Gastroesophageal sphincter (tissue), 4 donors: Measurements from ENCODE around the gene EID2B. TPM values are rescaled to one million over a fixed set of nuclear protein-coding genes. Genes with fewer than 3 reads are reported as not detected.

ENCODE experiments used
- ATAC-seq: fragments of 150-250 bp; one replicate; pipeline ENCODE4 v1.9.1; 2016; ENCODE audit warnings: mild to moderate bottlenecking, moderate library complexity
- H3K27ac ChIP-seq, 4 donors: fragments of 200-600 bp; sonication (generic) in 3 of 4; 1 replicate in 3 of 4; 2 replicates in 1 of 4; pipeline ENCODE4 v1.5.1; 2016 to 2019
- H3K27me3 ChIP-seq: fragments of 200-600 bp; sonication (generic); one replicate; pipeline ENCODE4 v1.5.1; 2019
- H3K36me3 ChIP-seq, 2 donors: fragments of 200-600 bp; sonication (generic); one replicate each; pipeline ENCODE4 v1.5.1; 2019; ENCODE audit warnings: control low read depth in 1 of 2
- H3K4me1 ChIP-seq, 3 donors: fragments of 200-600 bp; sonication (generic); 1 replicate in 2 of 3; 2 replicates in 1 of 3; pipeline ENCODE4 v1.5.1; 2016 to 2019; ENCODE audit warnings: control low read depth in 2 of 3
- H3K4me3 ChIP-seq, 2 donors: fragments of 200-600 bp; sonication (generic); one replicate each; pipeline ENCODE4 v1.5.1; 2019; ENCODE audit warnings: mild to moderate bottlenecking in 1 of 2, moderate library complexity in 1 of 2
- H3K9me3 ChIP-seq, 3 donors: fragments of 200-600 bp; sonication (generic); one replicate each; pipeline ENCODE4 v1.5.1; 2017 to 2019; ENCODE audit warnings: control low read depth in 2 of 3
- EP300 ChIP-seq: sonication (generic); formaldehyde crosslinking; IDR thresholded peaks from one replicate; pipeline ENCODE4 v1.6.1; 2017; ENCODE audit warnings: antibody characterized with exemption, mild to moderate bottlenecking
- POLR2A ChIP-seq, 2 donors: fragments of 450-650 bp; IDR thresholded peaks; one replicate each; pipeline ENCODE4 v1.6.1; 2017; ENCODE audit warnings: antibody characterized with exemption in 2 of 2, mild to moderate bottlenecking in 2 of 2, moderate library complexity in 1 of 2
- POLR2AphosphoS5 ChIP-seq: sonication (generic); formaldehyde crosslinking; IDR thresholded peaks from one replicate; pipeline ENCODE4 v1.6.1; 2017; ENCODE audit warnings: antibody characterized with exemption
- WGBS, 2 donors: methylation state at CpG; one replicate each; pipeline ENCODE4 v1.1.5; 2018; ENCODE audit warnings: low coverage in 1 of 2; 5-methylcytosine and 5-hydroxymethylcytosine counted together
- total RNA-seq, 4 donors: library from RNA; depleted of rRNA; stranded (reverse); fragments of >200 nt; gene quantifications; one replicate each; pipeline ENCODE4 v1.1.0, GENCODE V29; 2016
- TF ChIP-seq, protein P1 (sequence below), 4 experiments: fragments of 200-600 bp in 2 of 4; fragments of 450-650 bp in 2 of 4; sonication (generic) in 1 of 4; IDR thresholded peaks; one replicate each; pipeline ENCODE4 v1.5.1; 2017 to 2019; ENCODE audit warnings: antibody characterized with exemption in 4 of 4, mild to moderate bottlenecking in 2 of 4, moderate library complexity in 2 of 4

EID2B gene
- total RNA-seq, 4 donors from 2014 or later = 5.0 to 8.3 (median 6.5) TPM

GRCh38 chr19:39533003-39533512 is 406 bp upstream of the EID2B start:
- peaks cover 0 to 6% of the 10 kb centered on the region in 2 donors for H3K36me3 ChIP-seq
- TF ChIP-seq EP300 (no peak), POLR2AphosphoS5 (no peak), POLR2A (IDR thresholded peaks at IDR 0.05) (no peak)
- H3K27me3 ChIP-seq = no peaks in the 10 kb centered on the region
- 2 to 15% methylated on average over 8 to 12 of the region's 12 CpGs for WGBS, 2 donors
- peaks cover 0 to 44% (median 17%) of the 10 kb centered on the region in 3 donors for H3K4me1 ChIP-seq
- H3K4me3 ChIP-seq = peak overlapping the region in 1 of 2 donors; percentile 88
- no peak for ATAC-seq
- H3K9me3 ChIP-seq = no peaks in the 10 kb centered on the region
- peak overlapping the region in 2 of 4 donors; percentile 92 to 94 for H3K27ac ChIP-seq

GRCh38 chr19:39531834-39532232 is 819 bp downstream of the EID2B start:
- WGBS, 2 donors = 16 to 27% methylated on average over 14 of the region's 14 CpGs
- peaks cover 0 to 33% (median 12%) of the 10 kb centered on the region in 3 donors for H3K4me1 ChIP-seq
- ATAC-seq = no peak
- H3K36me3 ChIP-seq = peaks cover 0 to 12% of the 10 kb centered on the region in 2 donors
- no peaks in the 10 kb centered on the region for H3K27me3 ChIP-seq
- TF ChIP-seq, protein P1, sequence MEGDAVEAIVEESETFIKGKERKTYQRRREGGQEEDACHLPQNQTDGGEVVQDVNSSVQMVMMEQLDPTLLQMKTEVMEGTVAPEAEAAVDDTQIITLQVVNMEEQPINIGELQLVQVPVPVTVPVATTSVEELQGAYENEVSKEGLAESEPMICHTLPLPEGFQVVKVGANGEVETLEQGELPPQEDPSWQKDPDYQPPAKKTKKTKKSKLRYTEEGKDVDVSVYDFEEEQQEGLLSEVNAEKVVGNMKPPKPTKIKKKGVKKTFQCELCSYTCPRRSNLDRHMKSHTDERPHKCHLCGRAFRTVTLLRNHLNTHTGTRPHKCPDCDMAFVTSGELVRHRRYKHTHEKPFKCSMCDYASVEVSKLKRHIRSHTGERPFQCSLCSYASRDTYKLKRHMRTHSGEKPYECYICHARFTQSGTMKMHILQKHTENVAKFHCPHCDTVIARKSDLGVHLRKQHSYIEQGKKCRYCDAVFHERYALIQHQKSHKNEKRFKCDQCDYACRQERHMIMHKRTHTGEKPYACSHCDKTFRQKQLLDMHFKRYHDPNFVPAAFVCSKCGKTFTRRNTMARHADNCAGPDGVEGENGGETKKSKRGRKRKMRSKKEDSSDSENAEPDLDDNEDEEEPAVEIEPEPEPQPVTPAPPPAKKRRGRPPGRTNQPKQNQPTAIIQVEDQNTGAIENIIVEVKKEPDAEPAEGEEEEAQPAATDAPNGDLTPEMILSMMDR (IDR thresholded peaks at IDR 0.05) = no peak
- TF ChIP-seq EP300 (no peak), POLR2A (IDR thresholded peaks at IDR 0.05) (no peak), POLR2AphosphoS5 (no peak)
- H3K9me3 ChIP-seq = no peaks in the 10 kb centered on the region
- peak overlapping the region; percentile 70 to 88 for H3K4me3 ChIP-seq
- H3K27ac ChIP-seq = peak overlapping the region; percentile 55 to 94 (median 90)

- H3K9me3 ChIP-seq = no peaks in the 10 kb centered on the region
- H3K27me3 ChIP-seq = no peaks in the 10 kb centered on the region
- ATAC-seq = no peak
- H3K4me3 ChIP-seq = no peak overlapping the region
- WGBS, 2 donors = 90 to 94% methylated on average over 3 of the region's 3 CpGs
- peaks cover 0 to 9% (median 0%) of the 10 kb centered on the region in 3 donors for H3K4me1 ChIP-seq
- peaks cover 0 to 16% of the 10 kb centered on the region in 2 donors for H3K36me3 ChIP-seq
- H3K27ac ChIP-seq = no peak overlapping the region
- no peak for TF ChIP-seq POLR2AphosphoS5
- no peak for TF ChIP-seq EP300
- TF ChIP-seq POLR2A (IDR thresholded peaks at IDR 0.05) = no peak
- TF ChIP-seq, protein P1 (IDR thresholded peaks at IDR 0.05) = no peak
These were observed 7.4 kb downstream of the EID2B start for GRCh38 chr19:39525205-39525604.

DNA sequence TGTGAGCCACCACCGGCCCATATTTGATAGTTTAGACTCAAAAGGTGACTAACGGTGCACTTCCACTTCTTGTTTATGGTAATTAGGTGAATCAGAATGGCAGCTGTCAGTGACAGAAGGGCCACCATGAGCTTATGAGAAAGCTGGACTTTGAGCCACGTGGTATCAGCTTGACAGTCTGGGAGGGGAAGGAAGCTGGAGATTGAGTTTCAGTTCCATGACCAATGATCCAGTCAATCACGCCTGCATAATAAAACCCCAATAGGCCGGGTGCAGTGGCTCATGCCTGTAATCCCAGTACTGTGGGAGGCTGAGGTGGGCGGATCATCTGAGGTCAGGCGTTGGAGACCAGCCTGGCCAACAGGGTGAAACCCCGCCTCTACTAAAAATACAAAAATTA is 8.2 kb downstream of the EID2B start:
- Histone ChIP-seq H3K27ac (no peak overlapping the region), H3K9me3 (no peaks in the 10 kb centered on the region), H3K36me3 (peaks cover 0 to 13% of the 10 kb centered on the region in 2 donors), H3K27me3 (no peaks in the 10 kb centered on the region), H3K4me3 (no peak overlapping the region), H3K4me1 (peaks cover 0 to 2% (median 0%) of the 10 kb centered on the region in 3 donors)
- 79 to 90% methylated on average over 4 to 5 of the region's 8 CpGs for WGBS, 2 donors
- no peak for TF ChIP-seq EP300
- TF ChIP-seq POLR2AphosphoS5 = no peak
- no peak for TF ChIP-seq POLR2A (IDR thresholded peaks at IDR 0.05)
- TF ChIP-seq, protein P1 (IDR thresholded peaks at IDR 0.05) = no peak
- ATAC-seq = no peak

GRCh38 chr19:39520541-39521484 is 11.8 kb downstream of the EID2B start:
- H3K9me3 ChIP-seq = no peaks in the 10 kb centered on the region
- 73 to 83% methylated on average over 4 to 5 of the region's 8 CpGs for whole genome bisulfite sequencing, 2 donors
- no peak for ATAC-seq
- H3K27ac ChIP-seq = no peak overlapping the region
- H3K27me3 ChIP-seq = peaks cover 15% of the 10 kb centered on the region
- peaks cover 0 to 4% of the 10 kb centered on the region in 2 donors for H3K36me3 ChIP-seq
- no peak for TF ChIP-seq EP300
- TF ChIP-seq, protein P1 (IDR thresholded peaks at IDR 0.05) = no peak
- no peak for TF ChIP-seq POLR2A (IDR thresholded peaks at IDR 0.05)
- no peak for TF ChIP-seq POLR2AphosphoS5
- peaks cover 0 to 5% (median 2%) of the 10 kb centered on the region in 3 donors for H3K4me1 ChIP-seq
- no peak overlapping the region for H3K4me3 ChIP-seq
